ENCODE data around the gene GRK3. TPM values are rescaled to one million over a fixed set of nuclear protein-coding genes. Genes with fewer than 3 reads are reported as not detected.

Gene GRK3
- total RNA-seq, 1 donor from 2014 or later = 3.8 TPM

DNA sequence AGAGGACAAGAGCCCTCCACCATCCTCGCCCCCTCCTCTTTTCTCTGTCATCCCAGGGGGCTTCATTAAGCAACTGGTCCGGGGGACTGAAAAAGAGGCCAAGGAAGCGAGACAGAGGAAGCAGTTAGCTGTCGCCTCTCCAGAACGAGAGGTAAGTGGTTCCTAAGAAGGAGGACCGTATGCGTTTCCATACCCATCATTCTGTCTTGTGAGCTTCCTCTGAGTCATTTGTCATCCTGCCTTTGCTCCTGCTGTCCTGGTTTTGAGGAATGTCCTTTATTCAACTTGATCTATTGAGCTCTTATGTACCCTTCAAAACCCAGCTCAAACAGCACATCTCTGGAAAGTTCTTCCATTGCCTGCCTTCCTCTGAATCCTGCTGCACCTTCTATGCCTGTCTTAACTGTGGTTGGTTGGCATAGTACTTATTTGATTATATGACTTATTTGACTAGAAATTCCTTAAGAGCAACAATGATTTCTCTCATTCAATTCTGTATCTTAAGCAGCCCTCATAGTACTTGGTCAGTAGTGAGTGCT, 198.8 kb downstream of the GRK3 start:
- Histone ChIP-seq H3K4me1 (peaks cover 71% of the 10 kb centered on the region), H3K4me3 (no peak overlapping the region), H3K9me3 (replicated peaks) (peaks cover 16% of the 10 kb centered on the region), H3K27ac (replicated peaks) (peak overlapping the region; percentile 76), H3K36me3 (peaks cover 32% of the 10 kb centered on the region), H3K27me3 (ENCODE audit: low read depth) (no peaks in the 10 kb centered on the region)
- DNase-seq = no peak
- intact Hi-C loops (cut with micrococcal nuclease) = no loop called here
- TF ChIP-seq, protein P1, sequence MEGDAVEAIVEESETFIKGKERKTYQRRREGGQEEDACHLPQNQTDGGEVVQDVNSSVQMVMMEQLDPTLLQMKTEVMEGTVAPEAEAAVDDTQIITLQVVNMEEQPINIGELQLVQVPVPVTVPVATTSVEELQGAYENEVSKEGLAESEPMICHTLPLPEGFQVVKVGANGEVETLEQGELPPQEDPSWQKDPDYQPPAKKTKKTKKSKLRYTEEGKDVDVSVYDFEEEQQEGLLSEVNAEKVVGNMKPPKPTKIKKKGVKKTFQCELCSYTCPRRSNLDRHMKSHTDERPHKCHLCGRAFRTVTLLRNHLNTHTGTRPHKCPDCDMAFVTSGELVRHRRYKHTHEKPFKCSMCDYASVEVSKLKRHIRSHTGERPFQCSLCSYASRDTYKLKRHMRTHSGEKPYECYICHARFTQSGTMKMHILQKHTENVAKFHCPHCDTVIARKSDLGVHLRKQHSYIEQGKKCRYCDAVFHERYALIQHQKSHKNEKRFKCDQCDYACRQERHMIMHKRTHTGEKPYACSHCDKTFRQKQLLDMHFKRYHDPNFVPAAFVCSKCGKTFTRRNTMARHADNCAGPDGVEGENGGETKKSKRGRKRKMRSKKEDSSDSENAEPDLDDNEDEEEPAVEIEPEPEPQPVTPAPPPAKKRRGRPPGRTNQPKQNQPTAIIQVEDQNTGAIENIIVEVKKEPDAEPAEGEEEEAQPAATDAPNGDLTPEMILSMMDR (IDR thresholded peaks at IDR 0.05; ENCODE audit: borderline replicate concordance) = no peak

DNA sequence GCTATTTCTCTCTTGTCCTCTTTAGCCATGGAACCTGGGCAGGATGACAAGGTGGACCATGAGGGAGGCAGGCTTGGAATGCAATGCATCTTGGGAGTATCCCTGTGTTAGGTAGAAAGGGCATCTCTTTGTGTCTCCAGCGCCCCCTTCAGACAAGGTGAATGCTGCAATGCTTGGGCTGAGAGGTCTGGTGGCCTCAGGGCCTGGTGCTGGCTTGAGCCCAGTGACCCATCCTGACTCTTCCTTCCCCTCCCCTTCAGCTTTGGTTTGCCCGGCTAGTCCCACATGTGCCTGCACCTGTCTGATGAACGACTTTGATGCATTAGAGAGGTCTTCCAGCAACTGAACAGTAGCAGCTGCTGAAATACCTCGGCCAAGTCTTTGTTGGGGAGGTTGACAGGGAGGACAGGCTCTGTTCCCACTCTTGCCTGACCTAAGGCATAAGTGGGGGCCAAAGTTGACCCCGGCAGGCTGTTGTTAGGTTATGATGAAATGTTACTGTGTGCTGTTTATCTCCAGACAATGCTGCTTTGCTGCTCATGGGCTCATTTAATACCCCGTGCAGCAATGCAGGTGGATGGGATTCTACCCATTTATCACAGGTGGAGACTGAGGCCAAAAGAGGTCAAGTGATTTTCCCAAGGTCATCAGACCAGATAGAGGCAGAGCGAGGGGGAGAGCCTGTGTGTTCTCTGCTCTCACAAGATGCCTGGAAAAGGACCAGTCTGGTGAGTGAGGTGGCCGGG, 200.0 kb downstream of the GRK3 start:
- DNase-seq = no peak
- Histone ChIP-seq H3K36me3 (peaks cover 41% of the 10 kb centered on the region), H3K27ac (replicated peaks) (peak overlapping the region; percentile 76), H3K9me3 (replicated peaks) (peaks cover 16% of the 10 kb centered on the region), H3K4me1 (peaks cover 62% of the 10 kb centered on the region), H3K4me3 (no peak overlapping the region), H3K27me3 (ENCODE audit: low read depth) (no peaks in the 10 kb centered on the region)
- intact Hi-C loops (cut with micrococcal nuclease) = no loop called here
- TF ChIP-seq, protein P1 (IDR thresholded peaks at IDR 0.05; ENCODE audit: borderline replicate concordance) = no peak

DNA sequence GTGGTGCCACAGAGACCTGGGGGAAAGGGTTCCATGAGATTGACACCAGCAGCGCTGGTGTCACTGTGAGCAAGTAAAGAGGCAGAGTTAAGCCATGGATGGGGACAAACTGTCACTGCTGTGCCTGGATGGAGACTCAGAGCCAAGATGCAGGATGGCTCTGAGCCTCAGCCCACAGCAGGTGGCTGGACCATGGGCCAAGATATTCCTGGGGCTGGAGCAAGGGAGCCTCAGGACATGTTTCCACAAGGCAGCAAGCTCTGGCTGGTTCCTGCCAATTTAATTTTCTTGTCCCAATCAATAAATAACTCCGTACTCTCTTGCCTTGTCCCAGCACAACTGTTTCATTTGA, 200.5 kb downstream of the GRK3 start:
- H3K27me3 ChIP-seq (ENCODE audit: low read depth) = no peaks in the 10 kb centered on the region
- DNase-seq = no peak
- H3K27ac ChIP-seq (replicated peaks) = peak overlapping the region; percentile 76
- peaks cover 16% of the 10 kb centered on the region for H3K9me3 ChIP-seq (replicated peaks)
- peaks cover 57% of the 10 kb centered on the region for H3K4me1 ChIP-seq
- peaks cover 45% of the 10 kb centered on the region for H3K36me3 ChIP-seq
- intact Hi-C loops (cut with micrococcal nuclease) = no loop called here
- H3K4me3 ChIP-seq = no peak overlapping the region
- TF ChIP-seq, protein P1 (IDR thresholded peaks at IDR 0.05; ENCODE audit: borderline replicate concordance) = no peak

DNA sequence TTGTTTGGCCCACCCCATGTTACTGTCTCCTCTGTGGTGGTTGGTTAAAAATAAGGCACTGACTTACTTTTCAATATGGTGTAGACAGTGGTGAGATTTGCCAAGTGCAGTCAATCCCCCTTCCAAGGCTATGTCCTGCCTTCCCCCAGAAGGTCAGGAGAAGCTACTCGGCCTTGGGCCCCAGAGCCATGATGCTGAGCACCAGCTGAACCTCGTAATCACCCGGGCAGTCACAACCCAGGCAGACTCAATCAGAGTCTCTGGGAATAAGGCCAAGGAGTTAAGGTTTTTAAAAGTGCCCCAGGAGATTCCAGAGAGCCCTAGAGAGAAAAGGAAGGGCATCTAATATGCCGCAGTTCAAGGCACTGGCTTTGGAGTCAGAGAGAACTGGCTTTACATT, 201.3 kb downstream of the GRK3 start:
- DNase-seq = no peak
- Histone ChIP-seq H3K9me3 (replicated peaks) (peaks cover 16% of the 10 kb centered on the region), H3K4me1 (peaks cover 49% of the 10 kb centered on the region), H3K36me3 (peaks cover 50% of the 10 kb centered on the region), H3K27ac (replicated peaks) (peak overlapping the region; percentile 76), H3K4me3 (no peak overlapping the region), H3K27me3 (ENCODE audit: low read depth) (no peaks in the 10 kb centered on the region)
- intact Hi-C loops (cut with micrococcal nuclease) = no loop called here
- TF ChIP-seq, protein P1 (IDR thresholded peaks at IDR 0.05; ENCODE audit: borderline replicate concordance) = no peak

DNA sequence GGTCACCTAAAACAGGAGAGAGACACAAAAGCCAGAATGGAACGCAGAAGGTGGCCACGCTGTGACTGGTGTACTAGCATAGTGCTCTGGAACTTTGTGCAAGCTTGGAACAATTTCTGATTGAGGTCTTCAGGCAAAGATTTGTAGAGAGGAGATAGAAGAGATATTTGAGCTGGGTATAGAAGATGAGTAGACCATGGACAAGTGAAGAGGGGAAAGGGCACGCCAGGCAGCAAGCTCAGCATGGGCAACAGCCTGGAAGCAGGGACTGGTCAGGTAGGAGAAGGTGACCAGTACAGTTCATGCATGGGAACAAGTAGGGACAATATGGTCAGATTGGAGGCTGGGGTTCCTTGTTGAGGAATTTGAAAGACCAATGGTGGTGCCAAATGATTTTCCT, 201.9 kb downstream of the GRK3 start:
- no peak overlapping the region for H3K4me3 ChIP-seq
- TF ChIP-seq, protein P1 (IDR thresholded peaks at IDR 0.05; ENCODE audit: borderline replicate concordance) = no peak
- H3K27ac ChIP-seq (replicated peaks) = peak overlapping the region; percentile 76
- no peaks in the 10 kb centered on the region for H3K27me3 ChIP-seq (ENCODE audit: low read depth)
- H3K36me3 ChIP-seq = peaks cover 55% of the 10 kb centered on the region
- intact Hi-C loops (cut with micrococcal nuclease) = no loop called here
- H3K4me1 ChIP-seq = peaks cover 43% of the 10 kb centered on the region
- peaks cover 16% of the 10 kb centered on the region for H3K9me3 ChIP-seq (replicated peaks)
- no peak for DNase-seq
